Smooth muscle cell (in vitro differentiated cells): Measurements from ENCODE around the gene DCTN2. TPM values are rescaled to one million over a fixed set of nuclear protein-coding genes. Genes with fewer than 3 reads are reported as not detected.

Source experiments
- DNase-seq: peaks from one replicate; lab custom pipeline; 2025; ENCODE audit not compliant: unreplicated experiment; lab: John Stamatoyannopoulos, UW
- H2AFZ ChIP-seq: fragments of 200-600 bp; sonication (generic); 2 replicates; pipeline ENCODE4 v1.6.0; 2016; ENCODE audit warnings: antibody characterized with exemption, low read depth, mild to moderate bottlenecking
- H3F3A ChIP-seq: fragments of 200-600 bp; sonication (generic); 2 replicates; pipeline ENCODE4 v1.6.0; 2017; ENCODE audit warnings: antibody characterized with exemption, low read depth
- H3K27ac ChIP-seq: fragments of 200-600 bp; sonication (generic); 2 replicates; pipeline ENCODE4 v1.5.1; 2016; ENCODE audit warnings: low read depth, mild to moderate bottlenecking
- H3K27me3 ChIP-seq: fragments of 200-600 bp; sonication (generic); 2 replicates; pipeline ENCODE4 v1.6.1; 2016; ENCODE audit warnings: low read depth, mild to moderate bottlenecking
- H3K36me3 ChIP-seq: fragments of 200-600 bp; sonication (generic); 2 replicates; pipeline ENCODE4 v1.5.1; 2016; ENCODE audit warnings: low read depth
- H3K4me1 ChIP-seq: fragments of 200-600 bp; sonication (generic); 2 replicates; pipeline ENCODE4 v1.5.1; 2016; ENCODE audit warnings: low read depth
- H3K4me2 ChIP-seq: fragments of 200-600 bp; sonication (generic); 2 replicates; pipeline ENCODE4 v1.6.0; 2016; ENCODE audit warnings: mild to moderate bottlenecking
- H3K4me3 ChIP-seq: fragments of 200-600 bp; sonication (generic); 2 replicates; pipeline ENCODE4 v1.5.1; 2016; ENCODE audit warnings: mild to moderate bottlenecking
- H3K79me2 ChIP-seq: fragments of 200-600 bp; sonication (generic); 2 replicates; pipeline ENCODE4 v1.6.0; 2016; ENCODE audit warnings: low read depth, mild to moderate bottlenecking
- H3K9ac ChIP-seq: fragments of 200-600 bp; sonication (generic); 2 replicates; pipeline ENCODE4 v1.6.0; 2016; ENCODE audit warnings: low read depth
- H3K9me3 ChIP-seq: fragments of 200-600 bp; sonication (generic); replicated peaks from 2 replicates; pipeline ENCODE4 v1.5.1; 2016; ENCODE audit warnings: low read depth
- H4K20me1 ChIP-seq: fragments of 200-600 bp; sonication (generic); 2 replicates; pipeline ENCODE4 v1.6.0; 2016; ENCODE audit warnings: low read depth
- CTCF ChIP-seq: fragments of 200-600 bp; sonication (generic); IDR thresholded peaks from 2 replicates; pipeline ENCODE4 v1.5.1; 2017; ENCODE audit warnings: borderline replicate concordance, mild to moderate bottlenecking, antibody characterized with exemption; ENCODE audit not compliant: insufficient read depth, poor library complexity, severe bottlenecking
- WGBS: methylation state at CpG from one replicate; pipeline ENCODE4 v1.1.7; 2016; ENCODE audit warnings: low lambda C conversion rate; 5-methylcytosine and 5-hydroxymethylcytosine counted together
- polyA plus RNA-seq: library from polyadenylated mRNA; unstranded; fragments of >200 nt; fragmentation: Nextera tagmentation; extraction: Ambion mirVana; gene quantifications from 2 replicates; pipeline ENCODE4 v1.2.1, GENCODE V29; 2016
- total RNA-seq: library from RNA; depleted of rRNA; stranded (reverse); fragments of >200 nt; gene quantifications from 2 replicates; pipeline ENCODE4 v1.2.3, GENCODE V29; 2014

DCTN2 gene
- total and polyA plus RNA-seq, 2 experiments from 2014 or later: 107 to 119 TPM

GRCh38 chr12:57521525-57522010 is 25.4 kb downstream of the DCTN2 start:
- TF ChIP-seq CTCF: no peak
- Histone ChIP-seq H3K4me2 (peak overlapping the region; percentile 92), H3K9ac (peak overlapping the region; percentile 91), H3K27ac (peak overlapping the region; percentile 97), H4K20me1 (peaks cover 61% of the 10 kb centered on the region), H3K79me2 (peaks cover 50% of the 10 kb centered on the region), H3K27me3 (no peaks in the 10 kb centered on the region), H3K9me3 (no peaks in the 10 kb centered on the region), H3K4me3 (peak overlapping the region; percentile 97), H2AFZ (peak overlapping the region; percentile 44), H3K4me1 (peaks cover 34% of the 10 kb centered on the region), H3F3A (peaks cover 55% of the 10 kb centered on the region), H3K36me3 (no peaks in the 10 kb centered on the region)
- WGBS: 24% methylated on average over 17 of the region's 17 CpGs
- peak; percentile 35 for DNase-seq

- no peak for TF ChIP-seq CTCF
Observed at GRCh38 chr12:57520053-57520818, 26.8 kb downstream of the DCTN2 start, which contains the start of gene DDIT3. Gene DDIT3 (minus strand): TSS chr12:57520514. CDS start chr12:57517406, 3,108 bp downstream.

GRCh38 chr12:57519796-57520052 is 27.3 kb downstream of the DCTN2 start:
- H3K79me2 ChIP-seq: peaks cover 39% of the 10 kb centered on the region
- peak overlapping the region; percentile 89 for H3K4me3 ChIP-seq
- peaks cover 34% of the 10 kb centered on the region for H3K4me1 ChIP-seq
- H3K27me3 ChIP-seq: no peaks in the 10 kb centered on the region
- peak overlapping the region; percentile 98 for H3K9ac ChIP-seq
- no peaks in the 10 kb centered on the region for H3K9me3 ChIP-seq
- 5% methylated on average over 8 of the region's 8 CpGs for WGBS
- no peak overlapping the region for H2AFZ ChIP-seq
- H3K36me3 ChIP-seq: peaks cover 5% of the 10 kb centered on the region
- peaks cover 67% of the 10 kb centered on the region for H3F3A ChIP-seq
- peak overlapping the region; percentile 88 for H3K4me2 ChIP-seq
- TF ChIP-seq CTCF: no peak
- peaks cover 50% of the 10 kb centered on the region for H4K20me1 ChIP-seq
- H3K27ac ChIP-seq: peak overlapping the region; percentile 98
- DNase-seq: no peak

More at GRCh38 chr12:57520053-57520818, 26.8 kb downstream of the DCTN2 start, which contains the start of gene DDIT3:
- Histone ChIP-seq H3K9me3 (no peaks in the 10 kb centered on the region), H3K79me2 (peaks cover 42% of the 10 kb centered on the region), H4K20me1 (peaks cover 53% of the 10 kb centered on the region), H2AFZ (peak within 1 kb of the TSS; percentile 60), H3K4me1 (peaks cover 34% of the 10 kb centered on the region), H3K4me2 (peak within 1 kb of the TSS; percentile 92), H3F3A (peaks cover 66% of the 10 kb centered on the region), H3K27me3 (no peaks in the 10 kb centered on the region), H3K36me3 (peaks cover 5% of the 10 kb centered on the region), H3K9ac (peak within 1 kb of the TSS; percentile 98), H3K4me3 (peak within 1 kb of the TSS; percentile 97), H3K27ac (peak within 1 kb of the TSS; percentile 98)
- DNase-seq: peak; percentile 98
- under 1% methylated on average over 32 of the region's 52 CpGs for WGBS
